ENCODE results near the gene ASB11. TPM values are rescaled to one million over a fixed set of nuclear protein-coding genes. Genes with fewer than 3 reads are reported as not detected.
"Not testable (repeated sequence)": the region's sequence is repeated elsewhere in the genome, so short reads cannot be mapped to it uniquely, and the experiment has no call there.

ASB11 gene
- total RNA-seq, 1 experiment from 2014 or later: not detected

GRCh38 chrX:15310117-15310516 is 5.3 kb downstream of the ASB11 start:
- peak; percentile 62 for DNase-seq (ENCODE audit: low read depth)

DNA sequence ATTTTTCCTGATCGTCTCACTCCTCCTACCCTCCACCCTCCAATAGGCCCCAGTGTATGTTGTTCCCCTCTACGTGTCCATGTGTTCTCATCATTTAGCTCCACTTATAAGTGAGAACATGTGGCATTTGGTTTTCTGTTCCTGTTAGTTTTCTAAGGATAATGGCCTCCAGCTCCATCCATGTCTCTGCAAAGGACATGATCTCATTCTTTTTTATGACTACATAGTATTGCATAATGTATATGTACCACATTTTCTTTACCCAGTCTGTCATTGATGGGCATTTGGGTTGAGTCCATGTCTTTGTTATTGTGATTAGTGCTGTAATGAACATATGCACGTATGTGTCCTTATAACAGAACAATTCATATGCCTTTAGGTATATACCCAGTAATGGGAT is 9.5 kb downstream of the ASB11 start:
- DNase-seq (ENCODE audit: low read depth): not testable (repeated sequence)

GRCh38 chrX:15301924-15302323 is 13.5 kb downstream of the ASB11 start:
- peak; percentile 45 for DNase-seq (ENCODE audit: low read depth)

GRCh38 chrX:15299941-15300851 is 15.2 kb downstream of the ASB11 start:
- peak; percentile 24 for DNase-seq (ENCODE audit: low read depth)

DNA sequence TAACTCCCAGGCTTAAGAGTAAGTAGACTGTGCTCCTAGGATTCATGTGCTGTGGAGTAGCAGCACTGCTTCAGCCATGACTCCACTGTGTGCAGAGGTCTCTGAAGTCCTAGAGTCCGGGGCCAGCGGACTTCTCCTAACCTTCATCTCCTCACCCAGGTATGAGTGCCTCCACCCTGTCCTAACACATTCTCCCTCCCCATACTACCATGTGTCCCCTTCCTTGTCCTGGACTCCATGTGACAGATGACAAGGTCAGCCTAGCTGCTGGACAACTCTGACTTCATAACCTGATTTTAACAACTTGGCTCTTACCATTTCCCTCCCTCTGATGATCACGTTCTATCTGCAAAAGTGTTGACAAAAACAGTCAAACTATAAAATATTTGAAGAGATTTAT is 16.7 kb downstream of the ASB11 start:
- DNase-seq (ENCODE audit: low read depth): no peak

- no peak for DNase-seq (ENCODE audit: low read depth)
Measured at GRCh38 chrX:15298201-15298600, 17.2 kb downstream of the ASB11 start.

DNA sequence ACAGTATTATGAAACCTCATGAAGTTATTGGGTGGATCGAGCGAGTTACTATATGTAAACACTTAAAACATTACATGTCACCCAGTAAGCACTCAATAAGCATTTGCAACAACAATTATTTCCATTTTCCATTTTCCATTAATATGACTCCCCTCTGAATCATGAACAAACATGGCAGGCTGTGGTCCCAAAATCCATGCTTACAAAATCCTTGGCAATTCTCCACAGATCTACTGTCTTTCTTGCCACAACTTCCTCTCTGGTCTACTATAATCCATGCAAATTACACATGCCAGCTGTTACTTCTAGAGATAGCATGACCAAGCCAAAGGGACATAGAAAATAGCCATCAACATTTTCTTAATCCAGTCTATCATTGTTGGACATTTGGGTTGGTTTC is 22.0 kb downstream of the ASB11 start:
- DNase-seq (ENCODE audit: low read depth): peak; percentile 47

GRCh38 chrX:15292861-15293260 is 22.6 kb downstream of the ASB11 start:
- DNase-seq (ENCODE audit: low read depth): peak; percentile 41

GRCh38 chrX:15277604-15278003 is 37.8 kb downstream of the ASB11 start:
- DNase-seq (ENCODE audit: low read depth): no peak

GRCh38 chrX:15274946-15275345 is 40.5 kb downstream of the ASB11 start:
- no peak for DNase-seq (ENCODE audit: low read depth)

DNA sequence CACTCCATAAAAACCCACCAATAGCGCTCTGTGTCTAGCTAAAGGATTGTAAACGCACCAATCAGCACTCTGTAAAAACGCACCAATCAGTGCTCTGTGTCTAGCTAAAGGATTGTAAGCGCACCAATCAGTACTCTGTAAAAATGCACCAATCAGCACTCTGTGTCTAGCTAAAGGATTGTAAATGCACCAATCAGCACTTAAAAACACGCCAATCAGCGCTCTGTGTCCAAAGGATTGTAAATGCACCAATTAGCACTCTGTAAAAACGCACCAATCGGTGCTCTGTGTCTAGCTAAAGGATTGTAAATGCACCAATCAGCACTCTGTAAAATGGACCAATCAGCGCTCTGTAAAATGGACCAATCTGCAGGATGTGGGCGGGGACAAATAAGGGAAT is 42.2 kb downstream of the ASB11 start:
- DNase-seq (ENCODE audit: low read depth): not testable (repeated sequence)

GRCh38 chrX:15271757-15272156 is 43.7 kb downstream of the ASB11 start:
- DNase-seq (ENCODE audit: low read depth): no peak

DNA sequence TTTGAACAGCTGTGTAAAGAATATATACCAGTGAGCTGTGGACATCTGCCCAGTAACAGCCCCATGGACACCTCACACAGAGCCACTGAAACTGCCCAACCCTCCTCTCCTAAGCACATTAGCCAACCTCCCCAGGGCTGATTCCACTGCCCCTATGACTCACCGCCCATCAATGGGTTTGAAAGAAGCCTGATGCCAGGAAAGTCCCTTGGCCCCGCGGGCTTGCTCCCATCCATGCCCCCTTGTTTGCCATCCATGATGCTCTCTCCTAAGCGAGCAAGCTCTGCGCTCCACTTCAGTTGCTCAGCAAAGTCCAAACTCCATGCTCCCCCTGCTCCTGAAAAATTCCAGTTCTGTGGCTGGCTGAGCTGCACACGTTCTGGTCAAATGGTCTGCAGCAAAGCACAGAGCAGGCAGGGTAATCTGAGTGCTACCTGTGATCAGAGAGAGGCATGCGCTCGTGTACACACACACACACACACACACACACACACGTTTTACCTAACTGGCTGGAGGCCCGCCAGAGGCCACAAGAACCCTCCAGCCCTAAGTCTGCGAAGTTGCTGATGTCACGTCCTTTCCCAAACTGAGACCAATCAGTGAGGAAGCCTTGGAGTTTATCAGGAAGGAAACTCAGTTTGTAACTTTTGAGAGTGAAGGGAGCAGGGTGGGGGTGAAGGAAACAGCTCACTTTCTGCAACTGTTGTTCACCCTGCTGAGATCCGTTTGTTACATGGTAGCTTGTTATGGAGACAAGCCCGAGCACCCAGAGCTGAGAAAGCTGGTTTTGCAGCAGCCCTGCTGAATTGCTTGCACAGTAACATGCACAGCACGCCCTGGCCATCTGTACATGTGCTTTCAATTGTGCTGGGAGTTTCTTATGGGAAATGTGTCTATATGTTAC is 45.6 kb downstream of the ASB11 start, which contains the start of gene ASB9:
Gene ASB9 (minus strand): TSS at position 466 of the 904 bp plus-strand sequence. CDS start 209 bp downstream, at position 257.
- DNase-seq (ENCODE audit: low read depth): peak; percentile 94

DNA sequence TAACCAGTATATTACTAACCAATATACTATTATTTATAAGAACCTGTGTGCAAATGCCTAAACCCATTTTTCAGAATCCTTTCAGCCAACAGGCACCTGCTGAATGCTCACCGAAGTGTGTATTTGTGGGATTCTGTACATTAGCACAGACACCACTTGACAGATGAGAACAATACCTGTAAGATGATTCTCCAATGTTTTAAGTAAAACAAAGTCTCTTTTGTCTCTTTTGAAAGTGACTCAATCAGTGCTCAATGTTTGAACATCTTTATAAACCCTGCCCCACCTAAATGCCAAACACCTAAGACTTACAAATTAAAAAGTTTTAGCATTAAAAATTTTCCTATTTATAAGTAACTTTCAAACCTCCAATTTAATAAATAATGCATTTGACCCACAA is 46.3 kb downstream of the ASB11 start:
- no peak for DNase-seq (ENCODE audit: low read depth)

DNA sequence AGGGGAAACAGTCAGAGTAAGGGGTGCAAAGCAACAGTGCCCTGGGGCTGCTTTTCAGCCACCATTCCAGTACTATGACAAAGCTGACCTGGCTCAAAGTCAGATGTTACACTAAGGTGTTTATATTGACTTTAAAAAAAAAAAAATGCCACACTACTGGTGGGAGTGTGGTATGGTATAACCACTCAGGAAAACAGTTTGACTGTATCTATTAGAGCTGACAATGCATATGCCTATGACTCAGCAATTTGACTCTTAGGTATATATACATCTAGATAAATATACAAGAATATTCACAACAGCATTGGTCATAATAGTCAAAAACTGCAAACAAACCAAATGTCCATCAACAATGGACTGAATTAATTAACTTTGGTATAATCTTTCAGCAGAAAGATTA is 60.6 kb downstream of the ASB11 start:
- peak; percentile 6 for DNase-seq (ENCODE audit: low read depth)

- no peak for DNase-seq (ENCODE audit: low read depth)
Measured at GRCh38 chrX:15245896-15246295, 69.5 kb downstream of the ASB11 start.

DNA sequence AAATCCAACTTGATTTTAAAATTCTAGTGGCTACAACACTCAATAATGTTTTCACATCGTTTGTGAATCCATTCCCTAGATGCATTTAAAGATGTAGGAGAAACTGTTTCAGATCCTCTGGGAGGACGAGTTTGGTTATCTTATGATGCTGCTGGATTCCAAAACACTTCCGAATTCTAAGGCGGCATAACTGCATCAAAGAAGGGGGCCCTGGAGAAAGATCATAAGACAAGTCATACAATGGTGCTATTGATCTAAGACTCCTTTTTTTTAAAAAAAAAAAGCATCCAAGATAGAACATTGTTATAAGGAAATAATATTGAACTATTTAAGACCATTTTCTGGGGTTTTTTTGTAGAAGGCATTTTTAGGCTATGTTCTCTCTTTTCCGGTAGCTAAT is 71.0 kb downstream of the ASB11 start:
- no peak for DNase-seq (ENCODE audit: low read depth)

- DNase-seq (ENCODE audit: low read depth): peak; percentile 65
Measured at GRCh38 chrX:15242899-15243555, 72.4 kb downstream of the ASB11 start.

DNA sequence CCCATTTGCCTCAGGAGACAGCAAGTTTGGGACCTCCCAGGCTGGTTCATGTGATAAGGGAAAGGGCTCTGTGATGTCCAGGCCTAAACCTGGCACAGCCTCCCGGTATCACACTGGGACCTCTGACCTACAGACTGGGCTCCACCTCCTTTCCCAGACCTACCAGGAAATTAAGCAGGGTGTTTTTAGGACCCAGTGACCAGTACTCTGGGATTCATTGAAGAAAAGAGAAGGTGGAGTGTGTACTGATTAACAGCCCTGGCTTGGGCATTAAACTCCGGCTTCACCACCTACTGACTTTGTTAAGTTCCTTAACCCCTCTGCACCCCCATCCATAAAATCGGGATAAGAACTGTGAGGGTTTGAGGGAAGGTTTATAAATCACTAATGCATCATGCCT is 74.1 kb downstream of the ASB11 start:
- no peak for DNase-seq (ENCODE audit: low read depth)

DNA sequence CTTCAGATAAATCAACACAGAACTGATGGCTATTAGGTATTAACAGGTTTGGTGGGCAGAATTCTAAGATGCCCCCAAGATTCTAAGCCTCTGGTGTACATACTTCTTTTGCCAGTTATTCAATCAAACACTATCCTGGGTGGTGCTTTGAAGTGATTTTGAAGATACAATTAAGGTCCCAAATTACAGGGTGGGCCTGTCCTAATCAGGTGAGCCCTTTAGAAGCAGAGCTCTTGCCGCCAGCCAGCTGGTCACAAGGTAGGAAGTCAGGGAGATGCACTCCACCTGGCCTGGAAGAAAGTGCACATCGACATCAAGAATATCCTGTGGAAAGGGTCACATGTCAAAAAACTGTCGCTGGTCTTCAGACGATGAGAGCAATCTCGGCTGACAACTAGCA is 75.0 kb downstream of the ASB11 start:
- DNase-seq (ENCODE audit: low read depth): no peak

DNA sequence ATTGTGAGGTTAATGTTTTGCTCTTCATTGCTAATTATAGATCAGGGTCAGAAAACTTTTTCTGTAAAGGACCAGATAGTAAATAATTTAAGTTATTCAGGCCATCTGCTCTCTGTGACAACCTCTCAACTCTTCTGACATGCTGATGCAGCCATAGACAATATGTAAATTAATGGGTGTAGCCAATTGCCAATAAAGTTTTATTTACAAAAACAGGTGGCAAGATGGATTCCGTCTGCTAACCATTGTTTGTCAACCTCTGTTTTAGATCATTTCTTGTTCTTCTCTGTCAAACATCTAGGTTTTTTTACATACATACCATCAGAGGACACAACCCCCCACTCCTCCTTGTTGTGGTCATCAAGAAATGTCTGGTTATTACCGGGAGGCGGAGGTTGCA is 79.3 kb downstream of the ASB11 start:
- no peak for DNase-seq (ENCODE audit: low read depth)

DNA sequence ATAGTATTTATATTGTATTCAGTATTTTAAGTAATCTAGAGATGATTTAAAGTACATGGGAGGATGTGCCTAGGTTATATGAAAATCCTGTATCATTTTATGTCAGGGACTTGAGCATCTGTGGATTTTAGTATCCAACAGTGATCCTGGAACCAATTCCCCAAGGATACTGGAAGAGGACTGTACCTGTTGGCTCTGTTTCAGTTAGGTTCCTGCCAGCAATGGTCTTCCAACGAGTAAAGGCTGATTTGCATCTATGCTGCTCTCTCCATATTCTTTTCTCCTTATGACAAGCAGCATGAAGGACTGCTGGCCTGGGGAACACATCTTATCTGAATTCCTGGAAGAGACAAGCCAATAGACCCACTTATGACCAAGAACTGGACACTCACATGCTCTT is 80.4 kb downstream of the ASB11 start:
- no peak for DNase-seq (ENCODE audit: low read depth)
